ENCODE measurements around the gene FBRSL1.

- TF ChIP-seq CTCF (IDR thresholded peaks at IDR 0.05) (no peak), EP300 (IDR thresholded peaks at IDR 0.05) (no peak), POLR2A (IDR thresholded peaks at IDR 0.05; ENCODE audit: low read depth) (no peak)
Measured at GRCh38 chr12:132551641-132552031, 61.7 kb downstream of the FBRSL1 start.

Data from esophagus muscularis mucosa (tissue), 4 donors.